Adrenal gland (tissue), 12 donors: ENCODE measurements around the gene SUPT4H1. TPM values are rescaled to one million over a fixed set of nuclear protein-coding genes. Genes with fewer than 3 reads are reported as not detected.
A peak's percentile ranks its signal among the peaks of the same experiment; 100 is the strongest.

ENCODE experiments used
- DNase-seq, 7 donors: peaks; one replicate each; pipeline ENCODE4 v3.0.0-alpha.2; 2019 to 2020
- H3K27ac ChIP-seq, 5 donors: fragments of 200-600 bp; sonication (generic) in 4 of 5; 1 replicate in 3 of 5; 2 replicates in 2 of 5; pipeline versions ENCODE4 v1.5.1 to v1.8.0; 2016 to 2020; ENCODE audit warnings: mild to moderate bottlenecking in 1 of 5
- H3K27me3 ChIP-seq: fragments of 200-600 bp; 2 replicates; pipeline ENCODE4 v1.8.0; 2021
- H3K36me3 ChIP-seq, 2 donors: fragments of 200-600 bp; replicated peaks in 1 of 2; 1 replicate in 1 of 2; 2 replicates in 1 of 2; pipeline versions ENCODE4 v1.5.1 to v1.8.0; 2018 to 2022
- H3K4me1 ChIP-seq, 2 donors: fragments of 200-600 bp; replicated peaks in 1 of 2; 1 replicate in 1 of 2; 2 replicates in 1 of 2; pipeline versions ENCODE4 v1.5.1 to v1.8.0; 2018 to 2021
- H3K4me3 ChIP-seq, 4 donors: fragments of 200-600 bp; sonication (generic) in 3 of 4; one replicate each; pipeline ENCODE4 v1.5.1; 2016 to 2018
- H3K9me3 ChIP-seq, 3 donors: fragments of 200-600 bp; sonication (generic) in 1 of 3; replicated peaks in 1 of 3; 1 replicate in 2 of 3; 2 replicates in 1 of 3; pipeline versions ENCODE4 v1.5.1 to v1.8.0; 2016 to 2021
- CTCF ChIP-seq, 6 experiments: fragments of 450-650 bp in 4 of 6; fragments of 200-600 bp in 2 of 6; sonication (generic) in 1 of 6; IDR thresholded peaks; 1 replicate in 5 of 6; 2 replicates in 1 of 6; pipeline versions ENCODE4 v1.5.1 to v1.8.0; 2016 to 2021; ENCODE audit warnings: antibody characterized with exemption in 6 of 6, mild to moderate bottlenecking in 2 of 6, moderate library complexity in 1 of 6
- POLR2A ChIP-seq, 2 donors: fragments of 450-650 bp; IDR thresholded peaks; one replicate each; pipeline ENCODE4 v1.6.1; 2017; ENCODE audit warnings: antibody characterized with exemption in 2 of 2, mild to moderate bottlenecking in 2 of 2, moderate library complexity in 1 of 2
- WGBS, 4 donors: extraction: QIAGEN DNeasy Blood & Tissue Kit in 2 of 4; methylation state at CpG; one replicate each; pipeline versions ENCODE4 v1.1.5 to v1.1.7; 2013 to 2017; 5-methylcytosine and 5-hydroxymethylcytosine counted together
- intact Hi-C, 2 donors: fragments of 100-400 bp; cut with DNase I; formaldehyde crosslinking; loops; one replicate each; pipeline versions ENCODE4 v1.14.1 to v1.15.0; 2022 to 2023
- polyA plus RNA-seq, 3 donors: library from polyadenylated mRNA; stranded (reverse); fragments of 200-250 nt in 2 of 3; fragments of 350-450 nt in 1 of 3; fragmentation: Illumina TruSeq in 1 of 3; extraction: RNeasy Lipid Tissue Mini Kit (QIAGEN cat#74804) in 1 of 3; gene quantifications; one replicate each; pipeline ENCODE4 v1.2.3, GENCODE V29; 2013 to 2014
- total RNA-seq, 9 donors: library from RNA; depleted of rRNA in 4 of 9; stranded (reverse); fragments of >200 nt in 4 of 9; fragments of 120-200 nt in 1 of 9; fragmentation: NEBNext Ultra II Directional in 1 of 9; extraction: Animal tissue kit (Norgen Biotek cat#: 25700) in 1 of 9; gene quantifications; one replicate each; pipeline versions ENCODE4 v1.1.0 to v1.2.4, GENCODE V29; 2013 to 2023
- donor health status: healthy with polysubstance abuse.
- donor health status: Bipolar disorder and iron deficiency.
- donor health status: DM: yes; HTN: yes; CAD: no.
- donor health status: DM: no; HTN: no; CAD: no.
- donor health status: DM: no; HTN: no; CAD: no.
- donor health status: DM: yes; HTN: yes; CAD: no.

Gene SUPT4H1
- total and polyA plus RNA-seq, 12 donors: 58.6 to 178 (median 90.3) TPM

DNA sequence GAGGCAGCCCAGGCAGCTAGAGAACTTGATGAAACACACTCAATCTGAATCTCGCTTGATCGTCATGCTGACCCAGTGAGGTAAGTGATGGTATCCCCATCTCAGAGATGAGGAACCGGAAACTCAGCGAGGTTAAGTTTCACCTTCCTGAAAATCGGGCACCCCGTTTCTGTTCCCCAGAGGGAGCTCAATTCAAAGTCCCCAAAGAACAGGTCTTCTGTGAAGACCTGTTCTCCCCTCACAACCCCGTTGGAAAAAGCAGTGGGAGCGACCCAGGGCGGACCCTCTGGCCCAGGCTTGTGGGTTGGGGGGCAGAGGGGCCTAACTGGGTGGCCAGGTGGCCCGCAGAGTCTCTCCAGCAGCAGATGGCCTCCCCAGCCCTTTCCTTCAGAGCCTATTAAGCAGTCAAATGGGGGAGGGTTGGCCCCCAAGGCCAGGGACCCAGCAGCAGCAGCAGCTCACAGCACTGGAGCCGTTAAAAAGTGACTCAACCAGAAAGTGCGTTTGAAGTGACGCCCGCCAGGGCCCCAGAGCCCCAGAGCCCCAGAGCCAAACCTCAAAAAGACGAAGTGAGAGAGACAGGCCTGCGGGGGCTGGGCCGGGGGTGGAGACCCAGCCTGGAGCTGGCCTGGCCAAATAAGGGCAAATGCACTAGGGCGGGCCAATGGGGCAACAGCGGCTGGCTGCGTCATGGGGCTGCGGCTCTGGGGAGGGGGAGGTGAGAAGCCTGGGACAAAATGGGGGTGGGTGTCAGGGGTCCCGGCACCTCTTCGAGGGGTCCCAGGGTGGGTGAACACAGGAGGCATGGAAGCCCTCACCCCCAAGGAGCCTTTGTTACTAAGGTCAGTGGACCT, 14.2 kb downstream of the SUPT4H1 start:
- H3K27ac ChIP-seq: peak overlapping the region; percentile 72 to 96 (median 82)
- peak; percentile 78 to 95 (median 91) for DNase-seq

DNA sequence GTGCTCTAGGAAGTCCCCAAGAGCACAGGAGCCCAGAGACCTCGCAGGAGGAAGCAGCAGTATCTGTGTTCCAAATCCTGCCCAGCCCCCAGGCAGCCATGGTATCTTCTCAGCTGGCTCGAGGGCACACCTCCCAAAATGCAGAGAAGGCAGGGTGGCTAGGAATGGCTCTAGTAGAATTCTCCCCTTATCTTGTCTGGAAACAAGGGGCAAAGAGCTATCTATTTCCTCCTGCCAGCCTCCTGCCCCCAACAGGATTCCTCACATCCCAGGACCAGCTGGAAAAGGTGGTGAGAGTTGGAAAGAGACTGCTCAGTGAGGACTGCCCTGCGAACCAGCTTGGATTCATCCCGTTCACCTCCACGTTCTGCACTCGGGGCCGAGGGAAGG, 14.8 kb downstream of the SUPT4H1 start:
- Histone ChIP-seq H3K4me3 (no peak overlapping the region), H3K36me3 (no peaks in the 10 kb centered on the region), H3K27ac (peak overlapping the region; percentile 72 to 96 (median 82)), H3K27me3 (no peaks in the 10 kb centered on the region), H3K9me3 (no peaks in the 10 kb centered on the region), H3K4me1 (peaks cover 43 to 45% of the 10 kb centered on the region in 2 donors)
- intact Hi-C loops: no loop called here
- no peak for TF ChIP-seq CTCF (IDR thresholded peaks at IDR 0.05)
- TF ChIP-seq POLR2A (IDR thresholded peaks at IDR 0.05): no peak
- 45 to 56% (median 48%) methylated on average over 7 of the region's 7 CpGs for WGBS, 4 donors
- peak in 1 of 7 donors; percentile 15 for DNase-seq

More for the DNA sequence above, 14.2 kb downstream of the SUPT4H1 start:
- Histone ChIP-seq H3K9me3 (no peaks in the 10 kb centered on the region), H3K4me3 (peak overlapping the region in 1 of 4 donors; percentile 26), H3K27me3 (no peaks in the 10 kb centered on the region), H3K4me1 (peaks cover 43 to 45% of the 10 kb centered on the region in 2 donors), H3K36me3 (no peaks in the 10 kb centered on the region)
- WGBS, 4 donors: 27 to 37% (median 31%) methylated on average over 19 to 23 of the region's 23 CpGs
- TF ChIP-seq CTCF (IDR thresholded peaks at IDR 0.05): peak in 2 of 6 experiments; percentile 6 to 23
- TF ChIP-seq POLR2A (IDR thresholded peaks at IDR 0.05): peak in 1 of 2 donors; percentile 57
- intact Hi-C loops: no loop called here

DNA sequence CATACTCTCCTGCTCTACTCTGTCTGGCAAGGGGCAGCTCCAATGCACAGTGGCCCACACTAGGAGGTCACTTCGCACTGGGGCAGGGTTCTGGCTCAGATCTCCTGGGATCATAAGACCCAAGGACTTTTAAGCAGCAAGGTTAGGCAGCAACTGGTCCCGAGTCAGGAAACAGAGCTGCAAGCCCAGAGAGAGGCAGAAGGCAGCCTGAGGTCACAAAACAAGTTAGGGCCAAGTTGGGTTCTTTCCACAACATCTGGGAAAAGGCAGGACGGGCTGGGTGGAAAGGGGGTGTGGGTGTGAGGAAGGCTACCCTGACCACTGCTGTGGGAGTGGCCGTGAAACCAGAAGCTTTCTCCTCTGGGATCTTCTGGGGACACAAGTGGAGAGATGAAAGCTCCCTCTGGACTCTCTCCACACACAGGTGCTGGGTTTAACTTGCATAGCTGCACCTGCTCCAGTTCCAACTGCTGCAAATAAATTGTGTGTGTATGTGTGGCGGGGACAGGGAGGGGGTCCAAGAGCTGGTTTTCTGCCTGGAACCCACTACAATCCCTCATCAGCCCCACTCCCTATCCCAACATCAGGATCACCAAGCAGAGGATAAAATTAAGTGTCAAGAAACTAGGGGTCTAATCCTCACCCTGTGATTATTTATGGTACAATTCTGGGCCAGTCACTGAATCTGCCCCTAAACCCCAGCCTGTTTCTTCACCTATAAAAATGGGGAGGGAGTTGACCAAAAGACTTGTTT, 15.4 kb downstream of the SUPT4H1 start:
- H3K4me1 ChIP-seq: peaks cover 43 to 45% of the 10 kb centered on the region in 2 donors
- H3K27me3 ChIP-seq: no peaks in the 10 kb centered on the region
- H3K4me3 ChIP-seq: no peak overlapping the region
- intact Hi-C loops: no loop called here
- DNase-seq: peak; percentile 49 to 88 (median 85)
- WGBS, 4 donors: 25 to 33% (median 31%) methylated on average over 3 to 5 of the region's 5 CpGs
- H3K9me3 ChIP-seq: no peaks in the 10 kb centered on the region
- H3K27ac ChIP-seq: peak overlapping the region; percentile 52 to 96 (median 82)
- TF ChIP-seq CTCF (IDR thresholded peaks at IDR 0.05) (no peak), POLR2A (IDR thresholded peaks at IDR 0.05) (peak in 1 of 2 donors; percentile 56)
- no peaks in the 10 kb centered on the region for H3K36me3 ChIP-seq
